Coronary artery (tissue), 2 donors: ENCODE results near the gene ANP32E.
"Not testable (repeated sequence)": the region's sequence is repeated elsewhere in the genome, so short reads cannot be mapped to it uniquely, and the experiment has no call there.

Experiments used
- DNase-seq: peaks from one replicate; pipeline ENCODE4 v3.0.0-alpha.2; 2017; ENCODE audit warnings: low spot score
- H3K27ac ChIP-seq, 2 donors: fragments of 200-600 bp; sonication (generic); one replicate each; pipeline ENCODE4 v1.5.1; 2016 to 2019
- H3K4me3 ChIP-seq: fragments of 200-600 bp; sonication (generic); 2 replicates; pipeline ENCODE4 v1.5.1; 2016; ENCODE audit warnings: mild to moderate bottlenecking, moderate library complexity
- TF ChIP-seq, protein P1 (sequence below): fragments of 200-600 bp; sonication (generic); IDR thresholded peaks from one replicate; pipeline ENCODE4 v1.5.1; 2019; ENCODE audit warnings: antibody characterized with exemption

ANP32E gene

DNA sequence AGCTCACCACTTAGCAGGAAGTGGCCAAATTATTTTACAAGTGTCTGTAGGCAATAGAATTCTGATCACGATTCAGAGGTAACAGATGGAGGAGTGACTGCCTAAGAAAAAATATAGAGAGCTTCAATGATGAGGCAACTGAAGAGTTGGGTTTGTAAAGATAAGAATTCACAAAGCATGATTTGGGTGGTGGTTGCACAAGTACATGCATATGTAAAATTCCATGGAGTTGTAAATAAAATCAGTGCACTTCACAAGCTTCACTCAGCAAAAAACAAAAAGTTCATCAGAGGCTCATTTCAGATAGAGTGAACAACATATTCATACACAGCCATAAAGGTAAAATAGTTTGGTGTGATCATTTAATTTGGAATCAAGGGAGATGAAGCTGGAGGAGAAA lies 10.9 kb downstream of the ANP32E start:
- H3K27ac ChIP-seq: no peak overlapping the region
- H3K4me3 ChIP-seq: no peak overlapping the region
- no peak for DNase-seq
- TF ChIP-seq, protein P1, sequence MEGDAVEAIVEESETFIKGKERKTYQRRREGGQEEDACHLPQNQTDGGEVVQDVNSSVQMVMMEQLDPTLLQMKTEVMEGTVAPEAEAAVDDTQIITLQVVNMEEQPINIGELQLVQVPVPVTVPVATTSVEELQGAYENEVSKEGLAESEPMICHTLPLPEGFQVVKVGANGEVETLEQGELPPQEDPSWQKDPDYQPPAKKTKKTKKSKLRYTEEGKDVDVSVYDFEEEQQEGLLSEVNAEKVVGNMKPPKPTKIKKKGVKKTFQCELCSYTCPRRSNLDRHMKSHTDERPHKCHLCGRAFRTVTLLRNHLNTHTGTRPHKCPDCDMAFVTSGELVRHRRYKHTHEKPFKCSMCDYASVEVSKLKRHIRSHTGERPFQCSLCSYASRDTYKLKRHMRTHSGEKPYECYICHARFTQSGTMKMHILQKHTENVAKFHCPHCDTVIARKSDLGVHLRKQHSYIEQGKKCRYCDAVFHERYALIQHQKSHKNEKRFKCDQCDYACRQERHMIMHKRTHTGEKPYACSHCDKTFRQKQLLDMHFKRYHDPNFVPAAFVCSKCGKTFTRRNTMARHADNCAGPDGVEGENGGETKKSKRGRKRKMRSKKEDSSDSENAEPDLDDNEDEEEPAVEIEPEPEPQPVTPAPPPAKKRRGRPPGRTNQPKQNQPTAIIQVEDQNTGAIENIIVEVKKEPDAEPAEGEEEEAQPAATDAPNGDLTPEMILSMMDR: no peak

- DNase-seq: no peak
- Histone ChIP-seq H3K27ac (no peak overlapping the region), H3K4me3 (no peak overlapping the region)
- TF ChIP-seq, protein P1: no peak
Measured at GRCh38 chr1:150221552-150221951, 14.4 kb downstream of the ANP32E start.

DNA sequence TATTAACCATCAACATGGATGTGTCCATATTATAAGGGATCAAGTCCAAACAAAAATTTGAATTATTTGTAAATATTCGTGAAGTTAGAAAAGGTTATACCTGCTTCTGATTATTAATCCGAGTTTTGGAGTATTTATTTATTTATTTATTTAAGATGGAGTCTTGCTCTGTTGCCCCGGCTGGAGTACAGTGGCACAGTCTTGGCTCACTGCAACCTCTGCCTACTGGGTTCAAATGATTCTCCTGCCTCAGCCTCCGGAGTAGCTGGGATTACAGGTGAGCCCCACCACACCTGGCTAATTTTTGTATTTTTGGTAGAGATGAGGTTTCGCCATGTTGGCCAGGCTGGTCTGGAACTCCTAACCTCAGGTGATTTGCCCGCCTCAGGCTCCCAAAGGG lies 20.1 kb downstream of the ANP32E start:
- not testable (repeated sequence) for H3K4me3 ChIP-seq, H3K27ac ChIP-seq, DNase-seq

- not testable (repeated sequence) for DNase-seq
- peak overlapping the region; percentile 67 for H3K4me3 ChIP-seq
- peak overlapping the region; percentile 35 to 74 for H3K27ac ChIP-seq
Measured at GRCh38 chr1:150214099-150214756, 21.7 kb downstream of the ANP32E start.

DNA sequence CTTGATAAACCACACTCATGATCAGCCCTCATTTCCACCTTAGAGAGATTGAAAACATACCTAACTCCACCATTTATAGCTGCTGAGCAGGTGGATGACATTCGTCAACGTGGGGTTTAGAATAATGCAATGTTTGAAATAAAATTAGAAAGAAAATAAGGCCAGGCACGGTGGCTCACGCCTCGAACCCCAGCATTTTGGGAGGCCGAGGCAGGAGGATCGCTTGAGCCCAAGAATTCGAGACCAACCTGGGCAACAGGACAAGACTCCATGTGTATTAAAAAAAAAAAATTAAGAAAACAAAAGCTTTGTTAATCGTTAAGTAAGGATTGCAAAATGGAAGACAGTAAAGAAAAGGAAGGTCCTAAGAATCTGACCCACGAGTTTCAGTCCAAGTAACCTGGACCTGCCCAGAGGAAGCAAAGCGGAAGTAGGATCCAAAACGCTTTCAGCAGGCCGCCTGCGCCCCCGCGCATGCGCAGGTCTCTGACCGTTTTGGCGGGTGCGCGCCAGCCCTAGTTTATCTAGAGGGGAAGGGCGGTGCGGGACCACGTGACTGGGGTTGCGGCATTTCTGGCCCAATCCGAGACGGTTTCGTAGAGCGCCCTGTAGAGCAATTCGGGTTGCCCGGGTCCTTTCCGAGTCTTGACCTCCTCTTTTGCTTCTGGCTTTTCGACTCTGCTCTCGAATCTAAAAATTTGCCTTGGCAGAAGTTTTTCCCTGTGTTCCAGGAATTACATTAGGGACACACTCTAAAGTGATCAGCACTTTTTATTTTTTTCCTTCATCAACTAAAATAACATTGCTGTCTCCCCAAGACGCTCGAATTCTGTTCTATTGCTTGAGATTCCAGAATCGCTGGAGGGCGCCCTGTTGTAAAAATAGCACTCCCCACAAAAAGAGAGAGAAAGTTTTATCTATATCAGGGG lies 22.5 kb downstream of the ANP32E start:
- Histone ChIP-seq H3K4me3 (peak overlapping the region; percentile 67), H3K27ac (peak overlapping the region; percentile 35 to 74)
- TF ChIP-seq, protein P1: no peak
- DNase-seq: peak; percentile 98

DNA sequence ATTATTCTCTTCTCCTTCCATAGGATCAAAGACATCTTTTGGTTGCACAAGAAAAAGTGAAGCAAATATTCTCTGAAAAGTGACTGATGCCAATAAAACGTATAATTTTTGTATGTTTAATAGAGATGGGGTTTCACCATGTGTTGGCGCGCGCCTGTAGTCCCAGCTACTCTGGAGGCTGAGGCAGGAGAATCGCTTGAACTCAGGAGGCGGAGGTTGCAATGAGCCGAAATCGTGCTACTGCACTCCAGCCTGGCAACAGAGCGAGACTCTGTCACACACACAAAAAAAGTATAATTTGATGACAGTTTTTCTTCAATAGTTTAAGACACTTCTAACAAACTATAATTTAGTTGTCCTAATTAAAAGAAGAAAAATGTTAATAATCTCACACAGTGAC lies 23.8 kb downstream of the ANP32E start:
- H3K27ac ChIP-seq: no peak overlapping the region
- H3K4me3 ChIP-seq: no peak overlapping the region
- TF ChIP-seq, protein P1: no peak
- DNase-seq: no peak

GRCh38 chr1:150210706-150211105 lies 25.2 kb downstream of the ANP32E start:
- TF ChIP-seq, protein P1: no peak
- no peak for DNase-seq
- Histone ChIP-seq H3K27ac (no peak overlapping the region), H3K4me3 (no peak overlapping the region)

DNA sequence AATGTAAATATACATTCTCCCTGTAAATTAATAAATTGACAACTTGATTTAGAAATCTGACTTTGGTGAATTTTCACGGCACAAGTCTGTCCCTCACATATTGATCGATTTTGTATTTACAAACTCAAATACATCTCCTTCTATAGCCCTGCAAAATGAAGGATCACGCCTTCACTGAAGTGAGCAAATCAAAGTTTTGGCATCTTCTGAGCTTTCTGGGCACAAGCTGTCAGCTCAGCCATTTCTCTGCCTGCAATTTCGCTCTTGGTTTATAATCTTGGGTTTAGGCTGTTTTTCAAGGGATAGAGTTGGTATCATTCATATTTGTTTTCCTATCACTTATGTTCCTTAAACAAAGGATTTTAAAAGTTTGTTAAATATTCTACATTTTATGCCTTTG lies 25.8 kb downstream of the ANP32E start:
- H3K4me3 ChIP-seq: no peak overlapping the region
- no peak for DNase-seq
- TF ChIP-seq, protein P1: no peak
- H3K27ac ChIP-seq: no peak overlapping the region

- not testable (repeated sequence) for DNase-seq, H3K4me3 ChIP-seq, H3K27ac ChIP-seq
Measured at GRCh38 chr1:150208460-150208859, 27.5 kb downstream of the ANP32E start.
